ENCODE data around the gene CACNA2D4.
A peak's percentile ranks its signal among the peaks of the same experiment; 100 is the strongest.

Gene CACNA2D4

DNA sequence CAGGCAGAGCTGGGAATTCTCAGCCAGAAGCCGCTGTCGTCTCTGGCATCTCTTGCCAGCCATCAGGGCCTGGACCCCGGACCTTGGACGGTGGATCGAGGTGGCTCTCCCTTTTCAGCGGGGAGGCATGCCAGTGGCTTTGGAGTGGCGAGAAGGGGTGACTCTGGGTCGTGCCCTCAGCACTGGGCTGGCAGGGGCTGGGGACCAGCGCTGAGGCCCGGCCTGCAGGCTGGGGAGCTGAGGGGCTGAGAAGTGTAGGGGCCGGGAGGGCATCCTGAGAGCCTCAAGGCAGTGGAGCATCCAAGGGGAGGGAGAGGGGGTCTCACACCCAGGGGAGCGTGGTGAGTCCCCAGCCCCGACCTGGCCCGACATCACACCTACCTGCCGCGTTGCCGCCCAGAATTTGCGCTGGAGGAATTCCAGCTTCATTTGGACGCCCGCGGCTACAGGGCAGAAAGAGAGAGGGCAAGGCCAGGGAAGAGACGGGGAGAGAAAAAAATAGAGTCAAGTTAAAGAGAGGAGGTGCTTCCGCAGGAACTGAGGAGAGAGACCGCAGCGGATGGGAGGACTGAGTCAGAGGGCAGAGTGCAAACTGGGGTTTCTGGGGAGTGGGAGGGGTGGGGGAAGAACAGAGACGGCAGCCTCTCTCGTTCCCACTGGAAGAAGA is 107.0 kb downstream of the CACNA2D4 start:
- no peak for DNase-seq

DNA sequence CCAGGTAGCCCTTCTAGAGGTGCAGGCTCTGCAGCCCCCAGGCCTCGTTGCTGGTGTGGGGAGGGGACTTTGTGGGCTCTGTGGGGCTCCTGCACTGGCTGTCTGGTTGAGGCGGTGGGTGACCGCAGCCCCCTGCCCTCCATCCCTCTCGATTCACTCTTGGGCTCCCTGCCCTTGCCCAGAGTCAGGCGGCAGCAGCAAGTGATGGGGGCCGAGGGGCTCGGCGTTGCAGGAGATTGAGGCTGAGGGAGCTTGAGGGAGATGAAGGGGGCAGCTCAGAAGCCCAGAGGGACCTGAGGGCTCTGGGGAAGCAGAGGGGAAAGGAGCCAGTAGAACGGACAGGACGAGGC is 107.5 kb downstream of the CACNA2D4 start:
- DNase-seq = no peak

DNA sequence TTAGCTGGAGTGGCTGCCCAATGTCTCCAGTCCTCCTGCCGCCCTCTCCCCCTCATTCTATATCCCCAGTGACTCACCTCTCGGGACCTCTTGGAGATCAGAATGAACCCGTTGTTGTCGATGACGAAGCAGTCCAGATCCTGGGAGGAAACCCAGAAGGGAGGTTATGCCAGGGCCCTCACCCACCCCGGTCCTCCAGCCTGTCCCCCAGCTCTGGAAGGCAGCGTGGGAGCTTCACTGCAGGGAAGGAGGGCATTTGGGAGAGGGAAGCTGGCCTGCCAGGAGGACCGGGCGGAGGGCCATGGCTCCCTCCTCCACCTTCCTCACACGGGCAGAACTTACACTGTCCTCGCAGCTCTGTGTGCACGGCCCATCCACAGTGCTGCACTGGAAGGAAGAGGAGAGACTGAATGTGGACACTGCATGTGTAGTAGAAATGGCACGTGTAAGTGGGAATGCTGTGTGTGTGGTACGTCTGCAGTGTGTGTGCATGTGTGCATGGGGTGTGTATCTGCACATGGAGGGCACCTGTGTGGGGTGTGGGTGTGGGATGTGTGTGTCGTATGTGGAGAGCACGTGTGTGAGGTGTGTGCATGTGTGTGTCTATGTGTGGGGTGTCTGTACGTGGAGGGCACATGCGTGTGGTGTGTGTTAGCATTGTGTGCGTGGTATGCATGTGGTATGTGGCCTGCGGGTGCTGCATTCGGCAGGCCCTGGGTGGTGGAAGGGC is 108.1 kb downstream of the CACNA2D4 start:
- no peak for DNase-seq

- DNase-seq = no peak
Measured at GRCh38 chr12:1809591-1810190, 108.8 kb downstream of the CACNA2D4 start.

DNA sequence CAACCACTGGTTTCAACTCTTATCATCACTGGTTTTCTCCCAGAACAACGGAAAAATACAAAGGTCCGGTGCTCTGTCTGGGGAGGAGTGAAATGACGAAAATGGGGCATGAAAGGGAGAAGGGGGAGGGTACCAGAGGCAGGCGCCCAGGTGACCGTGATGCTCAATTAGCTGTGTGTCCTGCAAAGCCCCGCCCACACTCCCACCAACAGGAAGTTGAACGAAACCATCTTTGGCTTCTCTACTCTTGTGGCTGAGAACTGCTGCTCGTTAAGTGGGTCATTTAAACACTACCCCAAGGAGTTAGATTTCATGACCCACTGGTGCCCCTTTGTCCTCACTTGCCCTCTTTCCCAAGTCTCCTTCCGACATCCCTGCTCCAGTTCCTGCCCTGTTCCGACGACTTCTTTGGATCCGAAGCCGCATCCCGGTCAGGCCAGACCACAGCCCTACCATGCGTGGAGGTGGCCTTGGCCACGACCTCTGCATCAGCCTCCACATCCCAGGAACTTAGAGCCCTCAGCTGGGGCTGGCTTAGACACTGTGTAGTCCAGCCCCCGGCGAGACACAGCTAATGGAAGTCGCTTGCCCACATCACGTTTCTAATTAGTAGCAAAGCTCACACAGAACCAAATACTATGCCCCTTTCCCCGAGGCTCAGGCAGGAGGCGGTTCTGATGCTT is 109.5 kb downstream of the CACNA2D4 start:
- no peak for DNase-seq

- no peak for DNase-seq
Measured at GRCh38 chr12:1808036-1808797, 110.2 kb downstream of the CACNA2D4 start.

DNA sequence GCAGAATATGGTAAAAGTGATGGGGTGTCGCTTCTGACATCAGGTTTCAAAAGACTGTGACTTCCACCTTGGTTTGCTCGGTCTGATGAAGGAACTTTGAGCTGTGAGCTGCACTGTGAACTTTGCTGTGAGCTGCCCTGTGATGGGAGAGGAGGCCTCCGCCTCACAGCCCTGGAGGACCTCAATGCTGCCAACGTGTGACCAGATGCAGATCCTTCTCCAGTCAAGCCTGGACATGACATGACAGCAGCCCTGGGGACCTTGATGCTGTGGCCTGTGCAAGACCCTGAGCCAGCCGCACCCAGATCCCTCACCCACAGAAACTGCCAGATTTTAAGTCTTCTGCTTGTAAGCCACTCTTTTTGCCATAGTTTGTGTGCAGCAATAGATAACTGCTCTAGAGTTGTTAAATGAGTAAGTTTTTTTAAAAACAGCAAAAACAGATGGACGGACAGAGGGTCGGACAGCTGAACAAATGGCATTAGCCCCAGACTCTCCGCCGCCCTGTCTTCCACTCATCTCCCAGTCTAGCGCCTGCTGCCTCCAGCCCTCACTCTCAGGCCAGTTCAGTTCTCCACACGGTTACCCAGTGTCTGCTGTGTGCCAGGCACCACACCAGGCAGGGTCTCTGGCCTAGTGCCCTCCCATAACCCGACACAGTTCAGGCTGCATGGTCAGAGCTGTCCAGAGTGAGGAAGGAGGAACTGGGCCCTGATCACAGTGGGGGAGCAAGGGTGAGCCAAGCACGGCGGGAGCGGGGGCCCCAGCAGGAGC is 111.2 kb downstream of the CACNA2D4 start:
- no peak for DNase-seq

DNA sequence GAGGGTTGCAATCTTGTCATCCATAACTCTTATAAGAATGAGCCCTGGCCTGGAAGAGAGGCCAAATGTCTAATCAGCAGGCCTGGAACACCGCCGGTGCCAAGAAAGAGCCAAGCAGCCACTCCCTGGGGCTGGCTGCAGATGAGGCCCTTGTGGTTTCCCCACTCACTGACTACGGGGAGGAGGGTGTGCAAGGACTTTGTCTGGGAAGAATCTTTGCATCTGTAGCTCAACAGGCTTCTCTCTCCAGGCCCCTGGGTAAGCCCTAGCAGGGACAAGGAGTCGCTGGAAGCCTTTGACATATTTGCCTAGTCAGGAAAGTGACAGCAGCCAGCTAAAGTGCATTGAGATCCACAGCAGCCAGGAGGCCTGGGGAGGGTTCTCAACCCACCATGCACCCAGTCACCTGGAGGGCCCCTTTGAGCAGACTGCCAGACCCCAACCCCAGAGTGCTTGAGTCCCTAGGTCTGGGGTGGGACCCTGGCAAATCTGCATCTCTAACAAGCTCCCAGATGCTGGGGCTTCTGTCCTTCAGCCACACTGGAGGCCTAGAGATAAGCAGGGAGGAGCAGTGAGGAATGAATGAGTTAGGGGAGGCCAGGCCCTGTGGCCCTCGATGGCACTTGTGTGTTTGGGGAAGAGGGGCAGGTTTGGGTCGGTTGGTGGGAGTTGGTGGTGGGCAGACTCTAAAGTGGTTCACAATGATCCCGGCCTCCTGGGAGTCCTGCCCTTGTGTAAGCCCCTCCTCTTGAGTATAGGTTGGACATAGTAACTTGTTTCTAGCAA is 112.0 kb downstream of the CACNA2D4 start:
- DNase-seq = no peak

DNA sequence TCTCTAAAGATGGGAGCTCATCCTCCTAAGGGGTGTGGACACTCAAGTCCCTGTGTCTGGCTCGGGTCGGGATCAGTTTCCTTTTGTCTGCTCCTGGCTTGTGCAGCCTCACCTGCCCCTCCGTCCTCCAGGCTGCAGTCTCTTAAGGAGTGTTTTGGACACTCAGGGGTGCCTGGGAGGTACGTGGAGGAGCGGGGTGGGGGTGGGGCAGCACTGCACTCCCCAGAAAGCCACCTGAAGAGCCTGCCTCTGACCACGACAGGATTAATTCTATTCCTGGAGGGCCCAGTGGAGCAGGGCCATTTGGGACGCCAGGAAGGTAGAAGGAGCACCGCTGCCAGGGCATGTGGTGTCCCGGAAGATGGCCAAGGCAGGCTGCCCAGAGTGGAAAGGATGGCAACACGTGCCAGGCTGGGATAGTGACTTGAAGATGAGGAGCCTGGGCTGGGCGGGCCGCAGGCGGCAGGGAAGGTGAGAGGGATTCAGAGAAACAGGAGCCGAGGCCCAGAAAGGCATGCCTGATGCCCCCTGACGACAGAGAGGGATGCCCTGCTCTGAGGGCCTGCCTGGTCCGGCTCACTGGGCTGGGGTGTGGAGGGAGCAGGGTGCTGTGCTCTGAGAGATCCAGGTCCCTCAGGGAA is 112.9 kb downstream of the CACNA2D4 start:
- no peak for DNase-seq

- peak; percentile 93 for DNase-seq
Measured at GRCh38 chr12:1804545-1805332, 113.7 kb downstream of the CACNA2D4 start.

GRCh38 chr12:1803736-1804135 is 114.7 kb downstream of the CACNA2D4 start:
- no peak for DNase-seq

GRCh38 chr12:1801303-1801975 is 117.0 kb downstream of the CACNA2D4 start:
- peak; percentile 24 for DNase-seq

GRCh38 chr12:1800401-1801302 is 117.8 kb downstream of the CACNA2D4 start:
- DNase-seq = peak; percentile 29

GRCh38 chr12:1799882-1800400 is 118.5 kb downstream of the CACNA2D4 start:
- peak; percentile 39 for DNase-seq

GRCh38 chr12:1799051-1799881 is 119.2 kb downstream of the CACNA2D4 start:
- peak; percentile 32 for DNase-seq

- DNase-seq = peak; percentile 20
Measured at GRCh38 chr12:1798641-1799020, 119.8 kb downstream of the CACNA2D4 start.
